Keratinocyte (primary cell): ENCODE results near the gene ERN2. TPM values are rescaled to one million over a fixed set of nuclear protein-coding genes. Genes with fewer than 3 reads are reported as not detected.

ENCODE experiments used
- DNase-seq: peaks from one replicate; pipeline ENCODE4 v3.0.0-alpha.2; 2011; ENCODE audit warnings: low read depth, missing footprints, low spot score
- FAIRE-seq: peaks from 2 replicates; lab custom pipeline; 2011; peaks lifted over from hg19 to GRCh38; lab: Jason Lieb, UNC
- H2AFZ ChIP-seq: 2 replicates; pipeline ENCODE4 v1.6.0; 2012; ENCODE audit warnings: low read length, control low read depth, inconsistent platforms; ENCODE audit not compliant: control insufficient read depth
- H3K27ac ChIP-seq: 2 replicates; pipeline ENCODE4 v1.5.1; 2011; ENCODE audit warnings: low read length; ENCODE audit not compliant: control insufficient read depth, insufficient read depth
- H3K27me3 ChIP-seq: 3 replicates; pipeline ENCODE4 v1.6.0; 2011; ENCODE audit warnings: low read length; ENCODE audit not compliant: control insufficient read depth, insufficient read depth; ENCODE audit errors: extremely low read depth
- H3K36me3 ChIP-seq, 2 experiments: 2 replicates in 1 of 2; 3 replicates in 1 of 2; pipeline ENCODE4 v1.5.1; 2011; ENCODE audit warnings: low read length in 2 of 2, mild to moderate bottlenecking in 1 of 2; ENCODE audit not compliant: control insufficient read depth in 2 of 2, insufficient read depth in 2 of 2; ENCODE audit errors: extremely low read depth in 1 of 2
- H3K4me1 ChIP-seq: 3 replicates; pipeline ENCODE4 v1.5.1; 2011; ENCODE audit warnings: low read length; ENCODE audit not compliant: control insufficient read depth, insufficient read depth; ENCODE audit errors: extremely low read depth
- H3K4me2 ChIP-seq: 3 replicates; pipeline ENCODE4 v1.6.0; 2011; ENCODE audit warnings: low read depth, low read length; ENCODE audit not compliant: control insufficient read depth, insufficient read depth; ENCODE audit errors: extremely low read depth
- H3K4me3 ChIP-seq, 3 experiments: fragments of 200-600 bp in 1 of 3; sonication (generic) in 1 of 3; 2 replicates in 2 of 3; 3 replicates in 1 of 3; pipeline ENCODE4 v1.5.1; 2011 to 2016; ENCODE audit warnings: low read length in 3 of 3, mild to moderate bottlenecking in 3 of 3, control low read depth in 2 of 3, inconsistent platforms in 1 of 3, low read depth in 1 of 3, mixed read lengths in 1 of 3, mixed run types in 1 of 3, moderate library complexity in 1 of 3; ENCODE audit not compliant: control insufficient read depth in 2 of 3, insufficient read depth in 2 of 3; ENCODE audit errors: extremely low read depth in 1 of 3
- H3K79me2 ChIP-seq: 2 replicates; pipeline ENCODE4 v1.6.0; 2012; ENCODE audit warnings: low read length; ENCODE audit not compliant: control insufficient read depth, insufficient read depth
- H3K9ac ChIP-seq: 3 replicates; pipeline ENCODE4 v1.6.0; 2011; ENCODE audit warnings: low read length; ENCODE audit not compliant: control insufficient read depth, insufficient read depth; ENCODE audit errors: extremely low read depth
- H3K9me1 ChIP-seq: 3 replicates; pipeline ENCODE4 v1.6.0; 2011; ENCODE audit warnings: low read length; ENCODE audit not compliant: control insufficient read depth, insufficient read depth; ENCODE audit errors: extremely low read depth
- H3K9me3 ChIP-seq: 2 replicates; pipeline ENCODE4 v1.5.1; 2012; ENCODE audit warnings: low read depth, low read length; ENCODE audit not compliant: control insufficient read depth
- H4K20me1 ChIP-seq: 3 replicates; pipeline ENCODE4 v1.6.0; 2011; ENCODE audit warnings: low read length; ENCODE audit not compliant: control insufficient read depth, insufficient read depth; ENCODE audit errors: extremely low read depth
- EZH2 ChIP-seq: IDR thresholded peaks from one replicate; pipeline ENCODE4 v1.6.1; 2012; ENCODE audit warnings: inconsistent platforms, mild to moderate bottlenecking, low read length, moderate library complexity
- dilution Hi-C: fragments of 300-500 bp; cut with MboI; formaldehyde crosslinking; loops from one replicate; pipeline ENCODE4 v1.7.0; 2020; ENCODE audit warnings: low sequenced_read_pairs; ENCODE audit not compliant: extremely low pct_ligation_motif_present
- polyA plus RNA-seq, 5 experiments: library from polyadenylated mRNA; depleted of rRNA in 3 of 5; stranded (reverse) in 3 of 5; stranded (forward) in 1 of 5; unstranded in 1 of 5; fragments of >200 nt; gene quantifications; 1 replicate in 1 of 5; 2 replicates in 3 of 5; 3 replicates in 1 of 5; pipeline versions ENCODE4 v1.2.1 to v1.2.3, GENCODE V29; 2011 to 2012; ENCODE audit warnings: missing spikeins in 2 of 5, low read depth in 1 of 5, low replicate concordance in 1 of 5
- TF ChIP-seq, protein P1 (sequence below), 3 experiments: IDR thresholded peaks in 1 of 3; conservative IDR thresholded peaks in 1 of 3; optimal IDR thresholded peaks in 1 of 3; 2 replicates in 2 of 3; 3 replicates in 1 of 3; pipeline versions ENCODE3 to v1.5.1; 2011; ENCODE audit warnings: low read length in 3 of 3, mild to moderate bottlenecking in 3 of 3, moderate library complexity in 2 of 3, control low read depth in 1 of 3, inconsistent platforms in 1 of 3; ENCODE audit not compliant: insufficient read depth in 2 of 3; ENCODE audit errors: extremely low read depth in 1 of 3

The ERN2 gene
- polyA plus RNA-seq, 1 donor (not counting 4 experiments of a cell fraction or from before 2014, with no cell fraction given) = not detected

DNA sequence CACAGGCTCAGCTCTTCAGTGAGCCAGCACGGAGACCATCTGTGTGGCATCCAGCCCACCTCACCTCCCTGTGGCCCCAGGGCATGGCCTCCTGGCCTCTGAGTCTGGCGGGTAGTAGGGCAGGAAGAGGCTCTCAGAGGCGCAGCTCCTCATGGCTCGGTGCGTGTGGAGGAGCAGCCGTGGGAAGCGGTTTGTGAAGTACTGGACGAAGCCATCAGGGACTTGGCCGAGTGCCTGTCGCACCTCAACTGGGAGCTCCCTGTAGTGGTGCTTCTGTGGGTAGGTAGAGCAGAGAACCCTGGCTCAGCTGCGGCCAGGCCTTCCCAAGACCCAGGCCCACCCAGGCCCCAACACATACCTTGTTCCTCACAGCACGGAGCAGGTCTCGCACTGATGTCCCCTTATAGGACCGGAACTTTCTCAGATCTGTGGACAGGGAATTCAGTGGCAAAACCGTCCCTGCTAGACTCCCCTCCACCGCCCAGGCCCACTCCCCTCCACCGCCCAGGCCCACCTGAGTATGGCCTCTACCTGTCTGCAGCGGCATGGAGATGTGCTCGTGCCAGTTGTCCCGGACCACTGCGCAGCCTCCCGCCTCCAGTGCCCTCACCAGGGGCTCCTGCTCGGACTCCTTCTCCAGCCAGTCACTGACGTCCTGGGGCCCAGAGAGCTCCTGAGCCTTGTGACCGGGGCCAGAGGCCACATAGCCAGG lies 22.1 kb downstream of the ERN2 start:
- H3K27ac ChIP-seq = no peak overlapping the region
- no peak overlapping the region for H3K9ac ChIP-seq
- DNase-seq (no peak), FAIRE-seq (no peak)
- H3K4me3 ChIP-seq = no peak overlapping the region
- TF ChIP-seq, protein P1, sequence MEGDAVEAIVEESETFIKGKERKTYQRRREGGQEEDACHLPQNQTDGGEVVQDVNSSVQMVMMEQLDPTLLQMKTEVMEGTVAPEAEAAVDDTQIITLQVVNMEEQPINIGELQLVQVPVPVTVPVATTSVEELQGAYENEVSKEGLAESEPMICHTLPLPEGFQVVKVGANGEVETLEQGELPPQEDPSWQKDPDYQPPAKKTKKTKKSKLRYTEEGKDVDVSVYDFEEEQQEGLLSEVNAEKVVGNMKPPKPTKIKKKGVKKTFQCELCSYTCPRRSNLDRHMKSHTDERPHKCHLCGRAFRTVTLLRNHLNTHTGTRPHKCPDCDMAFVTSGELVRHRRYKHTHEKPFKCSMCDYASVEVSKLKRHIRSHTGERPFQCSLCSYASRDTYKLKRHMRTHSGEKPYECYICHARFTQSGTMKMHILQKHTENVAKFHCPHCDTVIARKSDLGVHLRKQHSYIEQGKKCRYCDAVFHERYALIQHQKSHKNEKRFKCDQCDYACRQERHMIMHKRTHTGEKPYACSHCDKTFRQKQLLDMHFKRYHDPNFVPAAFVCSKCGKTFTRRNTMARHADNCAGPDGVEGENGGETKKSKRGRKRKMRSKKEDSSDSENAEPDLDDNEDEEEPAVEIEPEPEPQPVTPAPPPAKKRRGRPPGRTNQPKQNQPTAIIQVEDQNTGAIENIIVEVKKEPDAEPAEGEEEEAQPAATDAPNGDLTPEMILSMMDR (optimal IDR thresholded peaks at IDR 0.05 in 1 of 3, IDR thresholded peaks at IDR 0.05 in 1 of 3, conservative IDR thresholded peaks at IDR 0.05 in 1 of 3; ENCODE audit: extremely low read depth in 1 of 3, insufficient read depth in 2 of 3, low read length in 3 of 3) = no peak
- TF ChIP-seq EZH2 = no peak
- no peaks in the 10 kb centered on the region for H3K27me3 ChIP-seq
- no peak overlapping the region for H3K4me2 ChIP-seq
- no peaks in the 10 kb centered on the region for H4K20me1 ChIP-seq
- no peaks in the 10 kb centered on the region for H3K4me1 ChIP-seq
- dilution Hi-C loops = no loop called here
- H2AFZ ChIP-seq = no peak overlapping the region
- H3K36me3 ChIP-seq = peaks cover 23 to 32% of the 10 kb centered on the region in 2 experiments
- H3K79me2 ChIP-seq = no peaks in the 10 kb centered on the region
- no peaks in the 10 kb centered on the region for H3K9me1 ChIP-seq
- no peaks in the 10 kb centered on the region for H3K9me3 ChIP-seq

DNA sequence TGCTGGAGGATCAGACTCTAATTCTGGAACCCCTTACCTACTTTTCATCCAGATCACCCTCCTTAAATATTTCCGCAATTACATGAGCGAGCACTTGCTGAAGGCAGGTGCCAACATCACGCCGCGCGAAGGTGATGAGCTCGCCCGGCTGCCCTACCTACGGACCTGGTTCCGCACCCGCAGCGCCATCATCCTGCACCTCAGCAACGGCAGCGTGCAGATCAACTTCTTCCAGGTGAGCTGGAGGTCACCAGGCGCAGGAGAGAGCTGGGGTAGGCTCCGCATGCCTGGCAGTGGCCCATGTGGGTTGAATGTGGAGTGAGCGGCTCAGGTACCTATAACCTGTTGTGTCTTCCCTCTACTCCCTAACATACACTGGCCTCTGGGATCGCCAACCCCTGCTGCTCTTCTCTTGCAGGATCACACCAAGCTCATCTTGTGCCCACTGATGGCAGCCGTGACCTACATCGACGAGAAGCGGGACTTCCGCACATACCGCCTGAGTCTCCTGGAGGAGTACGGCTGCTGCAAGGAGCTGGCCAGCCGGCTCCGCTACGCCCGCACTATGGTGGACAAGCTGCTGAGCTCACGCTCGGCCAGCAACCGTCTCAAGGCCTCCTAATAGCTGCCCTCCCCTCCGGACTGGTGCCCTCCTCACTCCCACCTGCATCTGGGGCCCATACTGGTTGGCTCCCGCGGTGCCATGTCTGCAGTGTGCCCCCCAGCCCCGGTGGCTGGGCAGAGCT lies 23.4 kb downstream of the ERN2 start:
- no peaks in the 10 kb centered on the region for H3K9me1 ChIP-seq
- no peaks in the 10 kb centered on the region for H3K9me3 ChIP-seq
- H2AFZ ChIP-seq = no peak overlapping the region
- no peak overlapping the region for H3K27ac ChIP-seq
- peaks cover 23 to 41% of the 10 kb centered on the region in 2 experiments for H3K36me3 ChIP-seq
- no peaks in the 10 kb centered on the region for H3K27me3 ChIP-seq
- TF ChIP-seq EZH2 = no peak
- TF ChIP-seq, protein P1 (optimal IDR thresholded peaks at IDR 0.05 in 1 of 3, IDR thresholded peaks at IDR 0.05 in 1 of 3, conservative IDR thresholded peaks at IDR 0.05 in 1 of 3; ENCODE audit: extremely low read depth in 1 of 3, insufficient read depth in 2 of 3, low read length in 3 of 3) = no peak
- H3K4me3 ChIP-seq = no peak overlapping the region
- dilution Hi-C loops = no loop called here
- H3K4me2 ChIP-seq = no peak overlapping the region
- H3K4me1 ChIP-seq = no peaks in the 10 kb centered on the region
- no peaks in the 10 kb centered on the region for H4K20me1 ChIP-seq
- H3K9ac ChIP-seq = no peak overlapping the region
- FAIRE-seq = no peak
- DNase-seq = no peak
- no peaks in the 10 kb centered on the region for H3K79me2 ChIP-seq
